Ascending aorta (tissue), 2 donors: ENCODE measurements around the gene UBAC2. TPM values are rescaled to one million over a fixed set of nuclear protein-coding genes. Genes with fewer than 3 reads are reported as not detected.

ENCODE experiments used
- DNase-seq, 2 donors: peaks; one replicate each; pipeline ENCODE4 v3.0.0-alpha.2; 2019; ENCODE audit warnings: low spot score in 2 of 2
- H3K27ac ChIP-seq, 2 donors: fragments of 200-600 bp; sonication (generic); one replicate each; pipeline ENCODE4 v1.5.1; 2016 to 2017; ENCODE audit warnings: mild to moderate bottlenecking in 1 of 2
- H3K27me3 ChIP-seq: fragments of 200-600 bp; sonication (generic); one replicate; pipeline ENCODE4 v1.5.1; 2017
- H3K36me3 ChIP-seq, 2 donors: fragments of 200-600 bp; sonication (generic); one replicate each; pipeline ENCODE4 v1.5.1; 2016
- H3K4me1 ChIP-seq, 2 donors: fragments of 200-600 bp; sonication (generic); one replicate each; pipeline ENCODE4 v1.5.1; 2016 to 2017; ENCODE audit warnings: mild to moderate bottlenecking in 1 of 2
- H3K4me3 ChIP-seq, 2 donors: fragments of 200-600 bp; sonication (generic); one replicate each; pipeline ENCODE4 v1.5.1; 2016 to 2017; ENCODE audit warnings: mild to moderate bottlenecking in 1 of 2
- H3K9me3 ChIP-seq, 2 donors: fragments of 200-600 bp; sonication (generic); one replicate each; pipeline ENCODE4 v1.5.1; 2016
- intact Hi-C: fragments of 100-400 bp; cut with DNase I; formaldehyde crosslinking; loops from one replicate; pipeline ENCODE4 v1.15.1; 2023
- total RNA-seq: library from RNA; depleted of rRNA; stranded (reverse); fragments of >200 nt; gene quantifications from one replicate; pipeline ENCODE4 v1.1.0, GENCODE V29; 2016
- TF ChIP-seq, protein P1 (sequence below), 3 experiments: fragments of 200-600 bp in 2 of 3; fragments of 450-650 bp in 1 of 3; sonication (generic) in 2 of 3; IDR thresholded peaks; one replicate each; pipeline ENCODE4 v1.5.1; 2016 to 2019; ENCODE audit warnings: antibody characterized with exemption in 3 of 3, mild to moderate bottlenecking in 1 of 3, moderate library complexity in 1 of 3

UBAC2 gene
- total RNA-seq, 1 donor from 2014 or later = 67.8 TPM

DNA sequence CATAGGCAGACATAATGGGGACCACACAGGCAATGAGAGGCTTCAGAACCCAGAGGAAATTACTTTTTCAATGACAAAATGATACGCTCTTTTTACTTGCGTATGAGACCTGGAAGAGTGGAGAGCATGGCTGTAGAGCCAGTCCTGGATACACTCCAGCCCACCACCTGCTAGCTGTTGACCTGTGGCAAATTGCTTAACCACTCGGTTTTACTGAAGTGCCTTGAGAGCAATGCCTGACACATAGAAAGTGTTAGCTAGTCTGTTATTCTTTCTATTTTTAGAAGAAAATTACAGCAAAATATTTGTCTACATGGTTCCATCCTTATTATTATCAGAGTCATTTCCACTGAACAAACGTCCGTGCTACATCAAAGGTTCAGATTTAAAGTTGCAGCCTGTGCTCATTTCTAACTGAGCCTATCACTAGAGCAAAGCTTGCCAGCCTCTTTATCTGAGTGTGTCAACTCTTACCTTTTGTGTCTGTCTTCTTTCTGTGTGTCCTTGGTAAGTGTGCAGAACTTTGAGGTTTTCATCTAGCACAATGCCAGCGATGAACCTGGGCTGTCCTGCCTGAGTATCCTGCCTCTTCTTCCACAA, 116.1 kb downstream of the UBAC2 start:
- no peaks in the 10 kb centered on the region for H3K27me3 ChIP-seq
- H3K4me3 ChIP-seq = no peak overlapping the region
- no peaks in the 10 kb centered on the region for H3K9me3 ChIP-seq
- H3K4me1 ChIP-seq = peaks cover 3 to 14% of the 10 kb centered on the region in 2 donors
- no peaks in the 10 kb centered on the region for H3K36me3 ChIP-seq
- TF ChIP-seq, protein P1, sequence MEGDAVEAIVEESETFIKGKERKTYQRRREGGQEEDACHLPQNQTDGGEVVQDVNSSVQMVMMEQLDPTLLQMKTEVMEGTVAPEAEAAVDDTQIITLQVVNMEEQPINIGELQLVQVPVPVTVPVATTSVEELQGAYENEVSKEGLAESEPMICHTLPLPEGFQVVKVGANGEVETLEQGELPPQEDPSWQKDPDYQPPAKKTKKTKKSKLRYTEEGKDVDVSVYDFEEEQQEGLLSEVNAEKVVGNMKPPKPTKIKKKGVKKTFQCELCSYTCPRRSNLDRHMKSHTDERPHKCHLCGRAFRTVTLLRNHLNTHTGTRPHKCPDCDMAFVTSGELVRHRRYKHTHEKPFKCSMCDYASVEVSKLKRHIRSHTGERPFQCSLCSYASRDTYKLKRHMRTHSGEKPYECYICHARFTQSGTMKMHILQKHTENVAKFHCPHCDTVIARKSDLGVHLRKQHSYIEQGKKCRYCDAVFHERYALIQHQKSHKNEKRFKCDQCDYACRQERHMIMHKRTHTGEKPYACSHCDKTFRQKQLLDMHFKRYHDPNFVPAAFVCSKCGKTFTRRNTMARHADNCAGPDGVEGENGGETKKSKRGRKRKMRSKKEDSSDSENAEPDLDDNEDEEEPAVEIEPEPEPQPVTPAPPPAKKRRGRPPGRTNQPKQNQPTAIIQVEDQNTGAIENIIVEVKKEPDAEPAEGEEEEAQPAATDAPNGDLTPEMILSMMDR (IDR thresholded peaks at IDR 0.05) = no peak
- H3K27ac ChIP-seq = no peak overlapping the region
- intact Hi-C loops = no loop called here
- DNase-seq = no peak

DNA sequence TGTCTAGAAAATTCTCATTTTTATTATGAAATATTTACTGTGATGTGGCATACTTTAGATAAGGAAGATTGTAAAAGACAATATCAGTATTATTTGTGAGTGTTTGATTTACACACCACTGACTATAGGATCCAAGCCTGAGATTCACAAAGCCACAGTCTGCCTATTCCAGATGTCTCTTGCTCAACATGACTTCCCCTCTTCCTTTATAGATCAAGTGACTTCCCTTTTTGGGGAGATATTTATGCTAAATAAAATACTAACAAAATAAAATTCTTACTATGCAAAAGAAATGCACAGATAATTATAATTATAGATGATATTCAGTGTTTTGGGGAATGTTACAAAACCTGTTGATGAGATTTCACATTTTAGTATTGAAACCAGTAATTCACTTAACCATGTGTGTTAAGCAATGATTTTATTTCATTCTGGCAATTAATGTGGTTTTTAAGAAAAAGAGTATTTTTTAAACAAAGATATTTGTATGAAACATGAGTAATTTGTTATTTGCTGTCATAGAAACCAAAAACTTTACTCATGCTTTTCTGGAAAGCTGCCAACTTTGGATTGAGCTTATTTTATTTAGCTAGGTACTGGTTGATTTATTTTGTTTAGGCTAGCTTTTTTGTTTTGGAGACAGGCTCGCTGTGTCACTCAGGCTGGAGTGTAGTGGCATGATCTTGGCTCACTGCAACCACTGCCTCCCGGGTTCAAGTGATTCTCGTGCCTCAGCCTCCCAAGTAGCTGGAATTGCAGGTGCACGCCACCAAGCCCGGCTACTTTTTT, 120.2 kb downstream of the UBAC2 start:
- peaks cover 6 to 19% of the 10 kb centered on the region in 2 donors for H3K4me1 ChIP-seq
- no peaks in the 10 kb centered on the region for H3K27me3 ChIP-seq
- TF ChIP-seq, protein P1 (IDR thresholded peaks at IDR 0.05) = no peak
- H3K27ac ChIP-seq = peak overlapping the region; percentile 54 to 66
- intact Hi-C loops = loop anchor here (5.0 kb wide), 1 partner anchor 119 kb away; the partner anchor contains the start of gene UBAC2
- H3K9me3 ChIP-seq = no peaks in the 10 kb centered on the region
- no peak overlapping the region for H3K4me3 ChIP-seq
- peaks cover 0 to 6% of the 10 kb centered on the region in 2 donors for H3K36me3 ChIP-seq
- DNase-seq = no peak

DNA sequence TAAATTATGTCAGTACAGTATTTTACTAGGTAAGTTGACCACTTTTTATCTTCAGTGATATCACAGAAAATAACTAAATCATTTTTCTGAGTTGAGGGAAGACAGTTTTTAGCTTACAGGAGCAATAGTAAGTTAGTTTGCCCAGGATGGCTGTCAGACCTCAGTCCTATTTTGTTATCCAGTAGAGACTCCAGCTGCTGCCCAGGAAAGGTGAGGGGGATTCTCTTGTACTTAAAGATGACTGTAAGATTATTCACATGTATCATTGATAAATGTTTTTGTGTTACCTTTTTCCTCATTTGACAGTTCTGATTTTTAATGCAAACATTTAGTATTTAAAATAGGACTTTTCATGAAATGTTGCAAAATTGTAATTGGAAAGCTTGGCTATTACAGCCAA, 121.1 kb downstream of the UBAC2 start:
- intact Hi-C loops = loop anchor here (5.0 kb wide), 1 partner anchor 119 kb away; the partner anchor contains the start of gene UBAC2
- Histone ChIP-seq H3K27me3 (no peaks in the 10 kb centered on the region), H3K9me3 (no peaks in the 10 kb centered on the region), H3K4me1 (peaks cover 6 to 19% of the 10 kb centered on the region in 2 donors), H3K27ac (peak overlapping the region in 1 of 2 donors; percentile 66), H3K36me3 (peaks cover 0 to 6% of the 10 kb centered on the region in 2 donors), H3K4me3 (no peak overlapping the region)
- TF ChIP-seq, protein P1 (IDR thresholded peaks at IDR 0.05) = no peak
- DNase-seq = no peak

DNA sequence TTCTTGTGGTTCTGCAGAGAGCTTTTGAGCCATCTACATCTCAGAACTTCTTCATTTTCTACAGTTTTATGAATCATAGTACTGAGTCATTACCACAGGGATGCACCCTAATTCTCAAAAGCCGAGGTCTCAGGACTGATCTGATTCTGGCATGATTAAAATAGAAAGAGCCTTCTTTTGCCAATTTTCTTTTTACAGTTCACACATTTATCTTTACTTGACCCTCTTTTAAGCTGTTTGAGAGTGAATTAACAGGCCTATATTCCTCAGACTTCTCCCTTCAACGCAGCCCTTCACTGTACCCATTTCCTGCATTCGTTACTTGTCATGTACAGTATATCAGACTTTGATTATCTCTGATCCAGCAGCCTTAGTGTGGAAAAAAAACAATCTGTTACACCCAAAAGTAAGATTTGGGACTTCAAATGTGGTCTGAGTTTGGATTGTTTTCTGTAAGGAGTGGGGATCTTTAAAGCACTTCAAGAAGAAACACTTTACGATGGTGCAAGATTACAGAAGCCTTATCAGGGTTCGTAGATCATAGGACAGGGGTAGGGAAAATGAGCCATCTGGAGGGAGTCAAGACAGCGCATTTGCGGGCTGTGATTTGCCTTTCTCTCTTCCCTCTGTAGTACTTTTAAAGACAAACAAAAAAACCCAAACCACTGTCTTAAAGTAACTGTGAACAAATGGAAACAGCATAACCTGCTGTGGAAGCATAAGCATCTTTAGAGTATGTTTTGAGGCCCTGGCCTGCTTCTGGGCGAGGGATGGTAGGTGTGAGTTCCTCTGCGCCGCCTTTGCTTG, 121.8 kb downstream of the UBAC2 start:
- Histone ChIP-seq H3K4me3 (no peak overlapping the region), H3K27me3 (no peaks in the 10 kb centered on the region), H3K9me3 (no peaks in the 10 kb centered on the region), H3K36me3 (peaks cover 0 to 6% of the 10 kb centered on the region in 2 donors), H3K4me1 (peaks cover 6 to 19% of the 10 kb centered on the region in 2 donors), H3K27ac (peak overlapping the region; percentile 29 to 63)
- TF ChIP-seq, protein P1 (IDR thresholded peaks at IDR 0.05) = no peak
- intact Hi-C loops = loop anchor here (5.0 kb wide), 1 partner anchor 120 kb away; the partner anchor contains the start of gene UBAC2
- DNase-seq = no peak

DNA sequence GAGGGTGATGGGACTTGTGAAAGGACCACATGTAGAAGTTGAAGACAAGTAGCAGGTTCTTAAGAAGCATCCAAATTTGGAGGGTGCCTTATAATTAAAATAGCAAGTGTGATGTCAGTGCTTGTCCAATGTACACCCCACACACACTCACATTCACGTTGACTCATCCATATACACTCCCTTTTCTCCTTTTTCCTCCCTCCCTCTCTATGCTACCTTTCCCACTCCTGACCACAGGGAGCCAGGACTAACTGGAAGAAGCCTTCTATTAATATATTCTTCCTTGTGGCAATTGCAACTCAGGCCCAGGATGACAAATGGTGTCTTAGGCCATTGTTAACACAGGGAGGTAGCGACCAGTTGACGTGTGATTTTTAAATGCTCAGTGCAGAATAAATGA, 122.8 kb downstream of the UBAC2 start:
- peaks cover 0 to 6% of the 10 kb centered on the region in 2 donors for H3K36me3 ChIP-seq
- intact Hi-C loops = loop anchor here (5.0 kb wide), 1 partner anchor 121 kb away; the partner anchor contains the start of gene UBAC2
- H3K9me3 ChIP-seq = no peaks in the 10 kb centered on the region
- H3K4me1 ChIP-seq = peaks cover 6 to 19% of the 10 kb centered on the region in 2 donors
- H3K27me3 ChIP-seq = no peaks in the 10 kb centered on the region
- no peak for DNase-seq
- no peak overlapping the region for H3K4me3 ChIP-seq
- H3K27ac ChIP-seq = peak overlapping the region in 1 of 2 donors; percentile 2
- TF ChIP-seq, protein P1 (IDR thresholded peaks at IDR 0.05) = no peak
